B cell (primary cell): Measurements from ENCODE around the gene ZNF91. TPM values are rescaled to one million over a fixed set of nuclear protein-coding genes. Genes with fewer than 3 reads are reported as not detected.
A peak's percentile ranks its signal among the peaks of the same experiment; 100 is the strongest.
"Not testable (repeated sequence)": the region's sequence is repeated elsewhere in the genome, so short reads cannot be mapped to it uniquely, and the experiment has no call there.

Experiments used
- ATAC-seq: fragments of 200-7000 bp; cut with Tn5 transposase; one replicate; pipeline ENCODE4 v1.10.0; 2021; ENCODE audit warnings: low read depth, mild to moderate bottlenecking, moderate number of reproducible peaks, moderate library complexity
- CTCF ChIA-PET: fragments of 350-600 bp; sonication (Branson Sonifier 250); formaldehyde crosslinking; loops from one replicate; lab custom pipeline; 2021; ENCODE audit warnings: antibody characterized with exemption, inconsistent platforms; lab: Charles Lee
- POLR2A ChIA-PET: fragments of 350-600 bp; sonication (Branson Sonifier 250); formaldehyde crosslinking; loops from one replicate; lab custom pipeline; 2021; ENCODE audit warnings: antibody characterized with exemption; lab: Charles Lee
- DNase-seq: peaks from one replicate; pipeline ENCODE4 v3.0.0; 2013
- H2AFZ ChIP-seq: 2 replicates; pipeline ENCODE4 v1.6.1; 2012; ENCODE audit warnings: mild to moderate bottlenecking, low read depth, low read length; ENCODE audit not compliant: insufficient read depth, poor library complexity, severe bottlenecking
- H3K27ac ChIP-seq, 2 donors: 1 replicate in 1 of 2; 2 replicates in 1 of 2; pipeline ENCODE4 v1.5.1; 2012 to 2013; ENCODE audit warnings: low read length in 2 of 2, mild to moderate bottlenecking in 2 of 2, moderate library complexity in 1 of 2
- H3K27me3 ChIP-seq, 4 experiments: fragments of 200-600 bp in 1 of 4; sonication (generic) in 1 of 4; replicated peaks in 1 of 4; 1 replicate in 2 of 4; 2 replicates in 2 of 4; pipeline versions ENCODE4 v1.6.1 to v1.7.0; 2013 to 2016; ENCODE audit warnings: low read length in 3 of 4, mild to moderate bottlenecking in 2 of 4, mixed read lengths in 1 of 4, moderate library complexity in 1 of 4; ENCODE audit not compliant: insufficient read depth in 4 of 4, control insufficient read depth in 3 of 4; ENCODE audit errors: control extremely low read depth in 1 of 4
- H3K36me3 ChIP-seq, 2 experiments: replicated peaks in 1 of 2; 1 replicate in 1 of 2; 2 replicates in 1 of 2; pipeline versions ENCODE4 v1.6.1 to v1.7.1; 2013; ENCODE audit warnings: low read length in 1 of 2; ENCODE audit not compliant: insufficient read depth in 2 of 2, control insufficient read depth in 1 of 2; ENCODE audit errors: control extremely low read depth in 1 of 2, extremely low read depth in 1 of 2
- H3K4me1 ChIP-seq, 2 donors: fragments of 200-600 bp in 1 of 2; sonication (generic) in 1 of 2; 1 replicate in 1 of 2; 2 replicates in 1 of 2; pipeline versions ENCODE4 v1.5.1 to v1.6.1; 2013 to 2017; ENCODE audit warnings: low read length in 2 of 2; ENCODE audit not compliant: control insufficient read depth in 2 of 2, insufficient read depth in 2 of 2
- H3K4me2 ChIP-seq: replicated peaks from 2 replicates; pipeline ENCODE3; 2012; ENCODE audit warnings: mild to moderate bottlenecking, low read depth, low read length; ENCODE audit not compliant: poor library complexity, severe bottlenecking
- H3K4me3 ChIP-seq, 5 experiments: fragments of 200-600 bp in 1 of 5; sonication (generic) in 1 of 5; 1 replicate in 3 of 5; 2 replicates in 2 of 5; pipeline versions ENCODE4 v1.5.1 to v1.7.0; 2011 to 2016; ENCODE audit warnings: low read length in 4 of 5, mild to moderate bottlenecking in 4 of 5, low read depth in 2 of 5, control low read depth in 1 of 5, moderate library complexity in 1 of 5; ENCODE audit not compliant: insufficient read depth in 1 of 5; ENCODE audit errors: control extremely low read depth in 1 of 5, extremely low read depth in 1 of 5
- H3K79me2 ChIP-seq: fragments of 200-600 bp; sonication (generic); one replicate; pipeline ENCODE4 v1.6.0; 2016; ENCODE audit warnings: low read length; ENCODE audit not compliant: control insufficient read depth, insufficient read depth
- H3K9ac ChIP-seq: fragments of 200-600 bp; sonication (generic); 2 replicates; pipeline ENCODE4 v1.6.1; 2017; ENCODE audit warnings: mild to moderate bottlenecking, low read length, moderate library complexity
- H3K9me3 ChIP-seq, 3 donors: one replicate each; pipeline versions ENCODE4 v1.6.1 to v1.7.1; 2013; ENCODE audit warnings: low read length in 2 of 3; ENCODE audit not compliant: control insufficient read depth in 2 of 3, insufficient read depth in 1 of 3; ENCODE audit errors: control extremely low read depth in 1 of 3
- H4K20me1 ChIP-seq: 2 replicates; pipeline ENCODE4 v1.6.0; 2012; ENCODE audit warnings: mild to moderate bottlenecking, low read length; ENCODE audit not compliant: insufficient read depth, control insufficient read depth, poor library complexity, severe bottlenecking
- H3K27ac Mint-ChIP-seq: one replicate; pipeline ENCODE4 v1.8.0; 2021; ENCODE audit warnings: mixed read lengths
- H3K27me3 Mint-ChIP-seq: one replicate; pipeline ENCODE4 v1.8.0; 2021; ENCODE audit warnings: mixed read lengths
- H3K4me1 Mint-ChIP-seq: one replicate; pipeline ENCODE4 v1.8.0; 2021; ENCODE audit warnings: mixed read lengths
- H3K4me3 Mint-ChIP-seq: one replicate; pipeline ENCODE4 v1.8.0; 2021; ENCODE audit warnings: mixed read lengths
- H3K9me3 Mint-ChIP-seq: one replicate; pipeline ENCODE4 v1.8.0; 2022; ENCODE audit warnings: mixed read lengths; ENCODE audit not compliant: insufficient read depth
- EZH2 ChIP-seq: IDR thresholded peaks from 2 replicates; pipeline ENCODE4 v1.6.1; 2012; ENCODE audit warnings: borderline replicate concordance, low read depth, mild to moderate bottlenecking, moderate library complexity, low read length; ENCODE audit not compliant: insufficient read depth, poor library complexity, severe bottlenecking
- WGBS: methylation state at CpG from one replicate; pipeline ENCODE4 v1.1.5; 2013; ENCODE audit warnings: missing lambda C conversion rate; ENCODE audit not compliant: insufficient coverage; 5-methylcytosine and 5-hydroxymethylcytosine counted together
- intact Hi-C: fragments of 100-400 bp; cut with micrococcal nuclease; formaldehyde crosslinking; loops from one replicate; pipeline ENCODE4 v1.10.0; 2022
- polyA plus RNA-seq: library from polyadenylated mRNA; depleted of rRNA; stranded (reverse); fragments of >200 nt; gene quantifications from 2 replicates; pipeline ENCODE4 v1.2.3, GENCODE V29; 2012
- total RNA-seq, 2 donors: library from RNA; stranded (reverse); fragments of 120-200 nt in 1 of 2; gene quantifications; 1 replicate in 1 of 2; 2 replicates in 1 of 2; pipeline versions ENCODE4 v1.2.3 to v1.2.4, GENCODE V29; 2013 to 2022
- TF ChIP-seq, protein P1 (sequence below): fragments of 200-600 bp; IDR thresholded peaks from one replicate; pipeline ENCODE4 v1.8.0; 2022; ENCODE audit warnings: antibody characterized with exemption, mild to moderate bottlenecking

The ZNF91 gene
- total and polyA plus RNA-seq, 2 donors (not counting 1 experiment from before 2014, with no cell fraction given), result 17.9 to 79.6 TPM

DNA sequence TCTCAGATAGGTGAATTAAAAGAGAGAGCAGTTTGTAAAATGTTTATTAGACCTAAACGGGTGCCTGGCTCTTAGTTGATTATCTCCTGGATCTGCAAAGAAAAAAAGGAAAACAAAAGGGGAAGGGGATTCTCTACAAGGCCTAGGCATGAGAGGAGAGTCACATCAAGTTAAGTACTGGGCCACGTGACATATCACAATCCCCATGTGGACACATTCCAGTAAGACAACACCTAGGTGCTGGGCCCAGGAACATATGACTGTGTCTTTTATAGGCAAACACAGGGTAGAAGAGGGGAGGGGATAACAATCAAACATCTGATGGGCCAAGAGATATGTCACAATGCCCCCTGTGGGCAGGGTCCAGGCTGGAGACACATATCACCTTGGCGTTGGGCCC, 4.2 kb upstream of the ZNF91 start:
- WGBS, result 94% methylated on average over 2 of the region's 3 CpGs
- intact Hi-C loops, result loop anchor here (10.0 kb wide), 2 partner anchors 765 to 1895 kb away; partner anchors contain the start of genes ZNF429 and ZNF492
- H3K9ac ChIP-seq, result no peak overlapping the region
- H3K27ac ChIP-seq, result no peak overlapping the region
- DNase-seq, result no peak
- peaks cover 21% of the 10 kb centered on the region for H3K79me2 ChIP-seq
- ATAC-seq, result no peak
- no peak overlapping the region for H2AFZ ChIP-seq
- peaks cover 0 to 3% (median 0%) of the 10 kb centered on the region in 3 donors for H3K9me3 ChIP-seq
- no peak overlapping the region for H3K4me3 ChIP-seq
- no peaks in the 10 kb centered on the region for H3K27me3 ChIP-seq
- TF ChIP-seq EZH2, result no peak
- TF ChIP-seq, protein P1, sequence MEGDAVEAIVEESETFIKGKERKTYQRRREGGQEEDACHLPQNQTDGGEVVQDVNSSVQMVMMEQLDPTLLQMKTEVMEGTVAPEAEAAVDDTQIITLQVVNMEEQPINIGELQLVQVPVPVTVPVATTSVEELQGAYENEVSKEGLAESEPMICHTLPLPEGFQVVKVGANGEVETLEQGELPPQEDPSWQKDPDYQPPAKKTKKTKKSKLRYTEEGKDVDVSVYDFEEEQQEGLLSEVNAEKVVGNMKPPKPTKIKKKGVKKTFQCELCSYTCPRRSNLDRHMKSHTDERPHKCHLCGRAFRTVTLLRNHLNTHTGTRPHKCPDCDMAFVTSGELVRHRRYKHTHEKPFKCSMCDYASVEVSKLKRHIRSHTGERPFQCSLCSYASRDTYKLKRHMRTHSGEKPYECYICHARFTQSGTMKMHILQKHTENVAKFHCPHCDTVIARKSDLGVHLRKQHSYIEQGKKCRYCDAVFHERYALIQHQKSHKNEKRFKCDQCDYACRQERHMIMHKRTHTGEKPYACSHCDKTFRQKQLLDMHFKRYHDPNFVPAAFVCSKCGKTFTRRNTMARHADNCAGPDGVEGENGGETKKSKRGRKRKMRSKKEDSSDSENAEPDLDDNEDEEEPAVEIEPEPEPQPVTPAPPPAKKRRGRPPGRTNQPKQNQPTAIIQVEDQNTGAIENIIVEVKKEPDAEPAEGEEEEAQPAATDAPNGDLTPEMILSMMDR, result no peak
- no peaks in the 10 kb centered on the region for H3K36me3 ChIP-seq
- H4K20me1 ChIP-seq, result no peaks in the 10 kb centered on the region
- ChIA-PET POLR2A (no interaction called here), CTCF (no interaction called here)
- Mint-ChIP-seq H3K9me3 (no peaks in the 10 kb centered on the region), H3K27me3 (no peaks in the 10 kb centered on the region), H3K27ac (no peak overlapping the region), H3K4me3 (no peak overlapping the region), H3K4me1 (peaks cover 8% of the 10 kb centered on the region)
- H3K4me2 ChIP-seq, result no peak overlapping the region
- H3K4me1 ChIP-seq, result peaks cover 3 to 6% of the 10 kb centered on the region in 2 donors

DNA sequence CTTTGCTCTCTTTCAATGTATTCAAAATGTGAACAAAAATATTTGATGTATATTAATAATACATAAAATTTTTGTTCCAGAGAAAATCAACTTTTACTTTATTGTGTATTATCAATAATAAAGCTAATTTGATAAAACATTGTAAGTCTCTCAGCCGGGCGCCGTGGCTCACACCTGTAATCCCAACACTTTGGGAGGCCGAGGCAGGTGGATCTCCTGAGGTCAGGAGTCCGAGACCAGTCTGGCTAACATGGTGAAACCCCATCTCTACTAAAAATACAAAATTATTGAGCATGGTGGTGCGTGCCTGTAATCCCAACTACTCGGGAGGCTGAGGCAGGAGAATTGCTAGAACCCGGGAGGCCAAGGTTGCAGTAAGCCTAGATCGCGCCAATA, 449 bp upstream of the ZNF91 start:
- not testable (repeated sequence) for H3K27me3 ChIP-seq, H3K36me3 ChIP-seq, H3K9me3 Mint-ChIP-seq, H3K9me3 ChIP-seq, ATAC-seq, H4K20me1 ChIP-seq, H3K27me3 Mint-ChIP-seq, DNase-seq
- H3K79me2 ChIP-seq, result peaks cover 58% of the 10 kb centered on the region
- peak overlapping the region; percentile 88 for H2AFZ ChIP-seq
- Mint-ChIP-seq H3K4me1 (peaks cover 38% of the 10 kb centered on the region), H3K4me3 (peak overlapping the region; percentile 98), H3K27ac (peak overlapping the region; percentile 67)
- H3K4me1 ChIP-seq, result peaks cover 16 to 22% of the 10 kb centered on the region in 2 donors
- H3K4me2 ChIP-seq, result peak overlapping the region; percentile 91
- intact Hi-C loops, result loop anchor here (1.0 to 10.0 kb wide), 9 partner anchors 121 to 1891 kb away; partner anchors contain the start of genes ZNF254, ZNF429, ZNF492 and ZNF675
- peak overlapping the region in 3 of 5 experiments; percentile 94 to 100 (median 99) for H3K4me3 ChIP-seq
- CTCF ChIA-PET, result interaction anchor here (0.9 kb wide), 1 partner anchor 122 kb away, joined by 3 read pairs; no protein-coding TSS in a partner anchor
- no CpG with 5 or more reads among the region's 10 CpGs for WGBS
- peak overlapping the region; percentile 26 to 96 for H3K27ac ChIP-seq
- POLR2A ChIA-PET, result interaction anchor here (0.8 to 2.1 kb wide), 6 partner anchors 122 to 692 kb away, joined by 3 to 8 read pairs (median 5); partner anchors contain the start of genes ZNF254, ZNF675 and ZNF724
- H3K9ac ChIP-seq, result peak overlapping the region; percentile 100
